MM.1S (cell line): ENCODE data around the gene PDCD5.

Experiments
- DNase-seq: peaks from one replicate; pipeline ENCODE4 v3.0.0-alpha.2; 2015
- H2AFZ ChIP-seq: fragments of 300-600 bp; sonication (generic); 2 replicates; pipeline ENCODE4 v1.6.0; 2016; ENCODE audit warnings: antibody characterized with exemption, low read length
- H3F3A ChIP-seq: fragments of 300-600 bp; sonication (generic); 2 replicates; pipeline ENCODE4 v1.6.1; 2016; ENCODE audit warnings: mild to moderate bottlenecking, antibody characterized with exemption, low read length, moderate library complexity, mixed read lengths; ENCODE audit not compliant: insufficient read depth
- H3K27ac ChIP-seq: fragments of 300-600 bp; sonication (generic); 2 replicates; pipeline ENCODE4 v1.5.1; 2016; ENCODE audit warnings: mild to moderate bottlenecking, low read length
- H3K27me3 ChIP-seq: fragments of 300-600 bp; sonication (generic); replicated peaks from 2 replicates; pipeline ENCODE4 v1.6.0; 2016; ENCODE audit warnings: low read length; ENCODE audit not compliant: insufficient read depth
- H3K36me3 ChIP-seq: fragments of 300-600 bp; sonication (generic); replicated peaks from 2 replicates; pipeline ENCODE4 v1.6.1; 2016; ENCODE audit warnings: mild to moderate bottlenecking, low read length, mixed read lengths; ENCODE audit not compliant: insufficient read depth
- H3K4me1 ChIP-seq: fragments of 300-600 bp; sonication (generic); 2 replicates; pipeline ENCODE4 v1.6.1; 2016; ENCODE audit warnings: low read length, mixed read lengths
- H3K4me2 ChIP-seq: fragments of 300-600 bp; sonication (generic); 2 replicates; pipeline ENCODE4 v1.6.0; 2016; ENCODE audit warnings: low read depth, low read length
- H3K4me3 ChIP-seq: fragments of 300-600 bp; sonication (generic); 2 replicates; pipeline ENCODE4 v1.5.1; 2016; ENCODE audit warnings: low read length, mixed read lengths
- H3K79me2 ChIP-seq: fragments of 300-600 bp; sonication (generic); 2 replicates; pipeline ENCODE4 v1.6.1; 2016; ENCODE audit warnings: mixed run types, low read length, mixed read lengths
- H3K9ac ChIP-seq: fragments of 300-600 bp; sonication (generic); 2 replicates; pipeline ENCODE4 v1.6.1; 2016; ENCODE audit warnings: low read length, mixed read lengths
- H3K9me2 ChIP-seq: fragments of 300-600 bp; sonication (generic); replicated peaks from 2 replicates; pipeline ENCODE4 v1.6.1; 2016; ENCODE audit warnings: mild to moderate bottlenecking, low read length, mixed read lengths; ENCODE audit not compliant: insufficient read depth
- H3K9me3 ChIP-seq: fragments of 300-600 bp; sonication (generic); replicated peaks from 2 replicates; pipeline ENCODE4 v1.6.1; 2016; ENCODE audit warnings: mild to moderate bottlenecking, low read length, mixed read lengths; ENCODE audit not compliant: insufficient read depth
- H4K20me1 ChIP-seq: fragments of 300-600 bp; sonication (generic); 2 replicates; pipeline ENCODE4 v1.6.1; 2016; ENCODE audit warnings: mild to moderate bottlenecking, low read length, moderate library complexity, mixed read lengths; ENCODE audit not compliant: insufficient read depth
- EZH2 ChIP-seq: fragments of 300-600 bp; sonication (generic); optimal IDR thresholded peaks from 2 replicates; pipeline ENCODE3; 2017; ENCODE audit warnings: low read depth, mild to moderate bottlenecking, antibody characterized with exemption, low read length, mixed read lengths
- EZH2phosphoT487 ChIP-seq: fragments of 300-600 bp; sonication (generic); IDR thresholded peaks from 2 replicates; pipeline ENCODE4 v1.6.1; 2018; ENCODE audit warnings: antibody characterized with exemption, low read length
- TF ChIP-seq, protein P1 (sequence below): fragments of 300-600 bp; sonication (generic); IDR thresholded peaks from 2 replicates; pipeline ENCODE4 v1.5.1; 2016; ENCODE audit warnings: antibody characterized with exemption, low read length, mixed read lengths

Gene PDCD5

DNA sequence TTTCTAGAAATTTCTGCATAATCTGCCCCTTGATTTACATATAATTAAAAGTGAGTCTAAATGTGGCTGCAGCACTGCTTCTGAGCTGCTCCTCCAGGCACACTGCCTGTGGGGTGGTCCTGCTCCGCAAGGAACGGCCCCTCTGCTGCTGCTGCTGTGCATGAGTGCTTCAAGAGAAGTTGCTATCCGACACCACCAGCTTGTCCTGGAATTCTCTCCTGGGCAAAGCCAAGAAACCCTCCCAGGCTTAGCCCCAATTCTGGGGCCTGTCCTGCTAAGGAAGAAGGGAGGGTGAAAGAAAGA lies 7.5 kb upstream of the PDCD5 start:
- Histone ChIP-seq H3K9me3 (no peaks in the 10 kb centered on the region), H3K27ac (no peak overlapping the region), H3K36me3 (no peaks in the 10 kb centered on the region), H3K4me2 (no peak overlapping the region), H3K9me2 (no peaks in the 10 kb centered on the region), H3K27me3 (peaks cover 18% of the 10 kb centered on the region), H3K79me2 (no peaks in the 10 kb centered on the region), H3K4me3 (no peak overlapping the region), H3K9ac (no peak overlapping the region), H3K4me1 (no peaks in the 10 kb centered on the region), H2AFZ (no peak overlapping the region), H3F3A (no peaks in the 10 kb centered on the region), H4K20me1 (no peaks in the 10 kb centered on the region)
- no peak for TF ChIP-seq EZH2phosphoT487
- TF ChIP-seq, protein P1, sequence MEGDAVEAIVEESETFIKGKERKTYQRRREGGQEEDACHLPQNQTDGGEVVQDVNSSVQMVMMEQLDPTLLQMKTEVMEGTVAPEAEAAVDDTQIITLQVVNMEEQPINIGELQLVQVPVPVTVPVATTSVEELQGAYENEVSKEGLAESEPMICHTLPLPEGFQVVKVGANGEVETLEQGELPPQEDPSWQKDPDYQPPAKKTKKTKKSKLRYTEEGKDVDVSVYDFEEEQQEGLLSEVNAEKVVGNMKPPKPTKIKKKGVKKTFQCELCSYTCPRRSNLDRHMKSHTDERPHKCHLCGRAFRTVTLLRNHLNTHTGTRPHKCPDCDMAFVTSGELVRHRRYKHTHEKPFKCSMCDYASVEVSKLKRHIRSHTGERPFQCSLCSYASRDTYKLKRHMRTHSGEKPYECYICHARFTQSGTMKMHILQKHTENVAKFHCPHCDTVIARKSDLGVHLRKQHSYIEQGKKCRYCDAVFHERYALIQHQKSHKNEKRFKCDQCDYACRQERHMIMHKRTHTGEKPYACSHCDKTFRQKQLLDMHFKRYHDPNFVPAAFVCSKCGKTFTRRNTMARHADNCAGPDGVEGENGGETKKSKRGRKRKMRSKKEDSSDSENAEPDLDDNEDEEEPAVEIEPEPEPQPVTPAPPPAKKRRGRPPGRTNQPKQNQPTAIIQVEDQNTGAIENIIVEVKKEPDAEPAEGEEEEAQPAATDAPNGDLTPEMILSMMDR: no peak
- no peak for TF ChIP-seq EZH2
- DNase-seq: no peak

DNA sequence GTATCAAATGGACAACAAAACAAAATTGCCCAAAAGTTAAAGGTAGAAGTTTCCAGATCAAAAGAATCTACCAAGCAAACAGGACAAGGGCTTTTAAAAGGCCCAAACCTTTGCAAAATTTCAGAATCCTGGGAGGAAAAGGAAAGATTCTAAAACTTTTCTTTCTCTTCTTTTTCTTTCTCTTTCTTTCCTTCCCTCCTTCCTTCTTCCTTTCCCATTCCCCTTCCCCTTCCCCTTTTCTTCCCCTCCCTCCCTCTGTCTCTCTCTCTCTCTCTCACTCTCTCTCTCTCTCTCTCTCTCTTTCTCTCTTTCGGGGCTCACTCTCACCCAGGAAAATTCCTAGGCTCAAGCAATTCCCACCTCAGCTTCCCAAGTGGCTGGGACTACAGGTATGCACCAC lies 4.2 kb upstream of the PDCD5 start:
- no peak overlapping the region for H2AFZ ChIP-seq
- H4K20me1 ChIP-seq: no peaks in the 10 kb centered on the region
- no peaks in the 10 kb centered on the region for H3F3A ChIP-seq
- peaks cover 5% of the 10 kb centered on the region for H3K79me2 ChIP-seq
- H3K27me3 ChIP-seq: peaks cover 18% of the 10 kb centered on the region
- H3K4me1 ChIP-seq: no peaks in the 10 kb centered on the region
- no peaks in the 10 kb centered on the region for H3K9me3 ChIP-seq
- no peaks in the 10 kb centered on the region for H3K9me2 ChIP-seq
- H3K36me3 ChIP-seq: no peaks in the 10 kb centered on the region
- H3K27ac ChIP-seq: no peak overlapping the region
- TF ChIP-seq EZH2phosphoT487 (no peak), EZH2 (no peak)
- TF ChIP-seq, protein P1: no peak
- H3K4me2 ChIP-seq: no peak overlapping the region
- no peak overlapping the region for H3K9ac ChIP-seq
- H3K4me3 ChIP-seq: no peak overlapping the region
- DNase-seq: no peak

DNA sequence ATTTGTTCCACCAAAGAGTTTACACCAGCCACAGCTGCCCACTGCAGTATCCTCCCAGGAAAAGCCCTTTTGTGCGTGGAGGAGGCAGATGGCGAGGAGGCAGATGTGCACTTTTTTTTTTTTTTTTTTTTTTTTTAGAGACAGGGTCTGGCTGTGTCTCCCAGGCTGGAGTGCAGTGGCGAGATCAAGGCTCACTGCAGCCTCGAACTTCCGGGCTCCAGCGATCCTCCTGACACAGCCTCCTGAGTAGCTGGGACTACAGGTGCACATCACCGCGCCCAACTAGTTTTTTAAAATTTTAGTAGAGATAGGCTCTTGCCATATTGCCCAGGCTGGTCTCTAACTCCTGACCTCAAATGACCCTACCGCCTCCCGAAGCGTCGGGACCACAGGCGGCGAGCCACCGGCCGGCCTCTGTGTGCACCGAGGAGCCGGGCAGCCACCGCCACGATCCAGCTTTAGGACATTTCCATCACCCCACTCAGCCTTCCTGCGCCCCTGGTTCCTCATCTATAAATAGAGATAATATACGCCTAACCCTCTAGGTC lies 563 bp upstream of the PDCD5 start:
- Histone ChIP-seq H3K4me3 (peak overlapping the region; percentile 98), H3K4me2 (peak overlapping the region; percentile 59; the same call in 1 of the 2 replicates), H3K4me1 (peaks cover 11% of the 10 kb centered on the region; the same call in 1 of the 2 replicates), H3F3A (no peaks in the 10 kb centered on the region), H3K9me2 (no peaks in the 10 kb centered on the region), H3K9me3 (no peaks in the 10 kb centered on the region), H3K9ac (no peak overlapping the region), H3K27me3 (0 out of 2 replicates have a peak, but pooled peaks cover 7% of the 10 kb centered on the region), H4K20me1 (no peaks in the 10 kb centered on the region), H3K27ac (no peak overlapping the region), H2AFZ (peak overlapping the region; percentile 91), H3K36me3 (peaks cover 5% of the 10 kb centered on the region; the same call in 1 of the 2 replicates), H3K79me2 (peaks cover 32% of the 10 kb centered on the region)
- DNase-seq: no peak
- no peak for TF ChIP-seq EZH2phosphoT487
- TF ChIP-seq, protein P1: no peak
- no peak for TF ChIP-seq EZH2
